ENCODE results near the gene GLIS1. TPM values are rescaled to one million over a fixed set of nuclear protein-coding genes. Genes with fewer than 3 reads are reported as not detected.

Gene GLIS1
- total and polyA plus RNA-seq, 2 donors (not counting 3 experiments of a cell fraction or from before 2014, with no cell fraction given) = not detected

DNA sequence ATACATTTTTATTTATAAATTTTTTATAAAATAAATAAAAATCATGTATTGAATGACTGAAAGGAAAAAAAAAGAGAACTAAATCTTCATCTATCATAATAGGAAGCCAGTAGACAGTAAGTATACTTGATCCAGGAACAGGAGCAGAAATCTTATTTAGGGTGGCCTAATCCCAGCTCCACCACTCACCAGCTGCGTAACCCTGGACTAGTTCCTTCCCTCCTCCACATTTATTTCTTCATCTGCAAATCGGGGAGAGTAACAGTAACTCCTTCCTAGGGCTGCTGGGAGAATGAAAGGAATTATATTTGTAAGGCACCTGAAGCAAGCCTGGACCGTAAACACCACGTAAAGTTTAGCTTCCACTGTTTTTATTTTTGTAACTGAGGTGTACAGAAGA is 17.9 kb downstream of the GLIS1 start:
- no peak for FAIRE-seq
- CTCF ChIA-PET = no interaction called here

More for the DNA sequence above, 17.9 kb downstream of the GLIS1 start:
- Histone ChIP-seq H2AFZ (ENCODE audit: low read depth, low read length) (no peak overlapping the region), H3K36me3 (ENCODE audit: control insufficient read depth in 2 of 2, extremely low read depth in 1 of 2, insufficient read depth in 2 of 2, low read length in 2 of 2) (no peaks in the 10 kb centered on the region), H3K9me1 (replicated peaks; ENCODE audit: control insufficient read depth, extremely low read depth, insufficient read depth, low read length) (no peaks in the 10 kb centered on the region), H3K4me3 (replicated peaks in 1 of 3; ENCODE audit: insufficient read depth in 1 of 3, low read depth in 1 of 3, low read length in 3 of 3) (no peak overlapping the region), H3K9me3 (replicated peaks; ENCODE audit: control insufficient read depth, insufficient read depth, low read length) (no peaks in the 10 kb centered on the region), H3K79me2 (ENCODE audit: control insufficient read depth, insufficient read depth, low read length) (no peaks in the 10 kb centered on the region), H3K9ac (replicated peaks; ENCODE audit: extremely low read depth, insufficient read depth, low read length) (no peak overlapping the region), H4K20me1 (replicated peaks; ENCODE audit: control insufficient read depth, extremely low read depth, insufficient read depth, low read length) (no peaks in the 10 kb centered on the region), H3K27me3 (ENCODE audit: control insufficient read depth in 2 of 2, insufficient read depth in 2 of 2, low read length in 2 of 2) (peaks cover 11 to 13% of the 10 kb centered on the region in 2 experiments), H3K27ac (ENCODE audit: insufficient read depth, low read depth, low read length) (no peak overlapping the region), H3K4me1 (ENCODE audit: control insufficient read depth, extremely low read depth, insufficient read depth, low read length) (no peaks in the 10 kb centered on the region), H3K4me2 (ENCODE audit: insufficient read depth, low read length) (no peak overlapping the region)
- TF ChIP-seq MYC (IDR thresholded peaks at IDR 0.05; ENCODE audit: low read depth, low read length) = no peak
- TF ChIP-seq POLR2AphosphoS5 (IDR thresholded peaks at IDR 0.05; ENCODE audit: insufficient read depth, low read depth, low read length) = no peak
- no peak for TF ChIP-seq FOS (IDR thresholded peaks at IDR 0.05; ENCODE audit: borderline replicate concordance, insufficient read depth, low read length)
- TF ChIP-seq GATA2 (IDR thresholded peaks at IDR 0.05; ENCODE audit: insufficient read depth, insufficient read length, low read depth, low read length) = no peak
- TF ChIP-seq CTCF (IDR thresholded peaks at IDR 0.05; ENCODE audit: extremely low read depth in 1 of 2, insufficient read depth in 1 of 2, low read depth in 1 of 2, low read length in 2 of 2) = no peak
- no peak for TF ChIP-seq POLR2A (IDR thresholded peaks at IDR 0.05; ENCODE audit: low read depth, low read length)
- no peak for TF ChIP-seq JUN (IDR thresholded peaks at IDR 0.05; ENCODE audit: borderline replicate concordance, insufficient read depth, insufficient read length, low read depth)
- TF ChIP-seq MAX (IDR thresholded peaks at IDR 0.05; ENCODE audit: insufficient read depth, insufficient read length) = no peak
- TF ChIP-seq EZH2 (IDR thresholded peaks at IDR 0.05; ENCODE audit: borderline replicate concordance, low read depth, low read length, severe bottlenecking) = no peak
- dilution Hi-C loops (cut with MboI; ENCODE audit: extremely low pct_ligation_motif_present, low sequenced_read_pairs) (no loop called here), intact Hi-C loops (cut with micrococcal nuclease) (no loop called here)
- BruUV-seq (replicated peaks) = no TSS peak
- no peak for DNase-seq (ENCODE audit: low read depth, low spot score)
- POLR2A ChIA-PET = no interaction called here
